ES-I3 (cell line): ENCODE results near the gene CDH22.

Experiments
- H3K36me3 ChIP-seq: 2 replicates; pipeline ENCODE4 v1.6.1; 2013; ENCODE audit warnings: mild to moderate bottlenecking, low read length, control low read depth, moderate library complexity; ENCODE audit not compliant: insufficient read depth
- H3K4me1 ChIP-seq: 2 replicates; pipeline ENCODE4 v1.6.1; 2013; ENCODE audit warnings: mild to moderate bottlenecking, control low read depth, low read length; ENCODE audit not compliant: insufficient read depth
- H3K9ac ChIP-seq: 2 replicates; pipeline ENCODE4 v1.6.1; 2013; ENCODE audit warnings: low read depth, mild to moderate bottlenecking, low read length, moderate library complexity
- H3K9me3 ChIP-seq: 2 replicates; pipeline ENCODE4 v1.6.1; 2013; ENCODE audit warnings: mild to moderate bottlenecking, low read length, moderate library complexity; ENCODE audit not compliant: control insufficient read depth, insufficient read depth

Gene CDH22

GRCh38 chr20:46151936-46152335 is 156.4 kb downstream of the CDH22 start:
- H3K36me3 ChIP-seq: no peaks in the 10 kb centered on the region
- no peaks in the 10 kb centered on the region for H3K4me1 ChIP-seq
- H3K9ac ChIP-seq: no peak overlapping the region
- no peaks in the 10 kb centered on the region for H3K9me3 ChIP-seq

GRCh38 chr20:46150943-46151342 is 157.4 kb downstream of the CDH22 start:
- H3K36me3 ChIP-seq: no peaks in the 10 kb centered on the region
- H3K4me1 ChIP-seq: no peaks in the 10 kb centered on the region
- no peaks in the 10 kb centered on the region for H3K9me3 ChIP-seq
- no peak overlapping the region for H3K9ac ChIP-seq

- H3K4me1 ChIP-seq: no peaks in the 10 kb centered on the region
- no peaks in the 10 kb centered on the region for H3K36me3 ChIP-seq
- H3K9ac ChIP-seq: no peak overlapping the region
- H3K9me3 ChIP-seq: no peaks in the 10 kb centered on the region
These were observed 159.7 kb downstream of the CDH22 start for GRCh38 chr20:46148313-46149208.

- H3K36me3 ChIP-seq: no peaks in the 10 kb centered on the region
- H3K4me1 ChIP-seq: no peaks in the 10 kb centered on the region; the same call in 1 of the 2 replicates
- no peak overlapping the region for H3K9ac ChIP-seq
- no peaks in the 10 kb centered on the region for H3K9me3 ChIP-seq
These were observed 162.6 kb downstream of the CDH22 start for GRCh38 chr20:46145713-46146112.

GRCh38 chr20:46144432-46145025 is 163.8 kb downstream of the CDH22 start:
- H3K4me1 ChIP-seq: no peaks in the 10 kb centered on the region; the same call in 1 of the 2 replicates
- no peaks in the 10 kb centered on the region for H3K36me3 ChIP-seq
- no peak overlapping the region for H3K9ac ChIP-seq
- H3K9me3 ChIP-seq: no peaks in the 10 kb centered on the region

GRCh38 chr20:46142124-46142523 is 166.2 kb downstream of the CDH22 start:
- Histone ChIP-seq H3K9ac (no peak overlapping the region), H3K9me3 (no peaks in the 10 kb centered on the region), H3K4me1 (no peaks in the 10 kb centered on the region; the same call in 1 of the 2 replicates), H3K36me3 (no peaks in the 10 kb centered on the region)

- H3K36me3 ChIP-seq: no peaks in the 10 kb centered on the region
- H3K9me3 ChIP-seq: no peaks in the 10 kb centered on the region
- H3K9ac ChIP-seq: no peak overlapping the region
- H3K4me1 ChIP-seq: peaks cover 9% of the 10 kb centered on the region
These were observed 168.3 kb downstream of the CDH22 start for GRCh38 chr20:46139908-46140482.

GRCh38 chr20:46139266-46139889 is 168.9 kb downstream of the CDH22 start:
- no peak overlapping the region for H3K9ac ChIP-seq
- peaks cover 9% of the 10 kb centered on the region for H3K4me1 ChIP-seq
- H3K9me3 ChIP-seq: no peaks in the 10 kb centered on the region
- no peaks in the 10 kb centered on the region for H3K36me3 ChIP-seq

- Histone ChIP-seq H3K9me3 (no peaks in the 10 kb centered on the region), H3K4me1 (peaks cover 11% of the 10 kb centered on the region), H3K36me3 (no peaks in the 10 kb centered on the region), H3K9ac (no peak overlapping the region)
These were observed 170.5 kb downstream of the CDH22 start for GRCh38 chr20:46137816-46138215.

- Histone ChIP-seq H3K9me3 (no peaks in the 10 kb centered on the region), H3K9ac (no peak overlapping the region), H3K4me1 (peaks cover 12% of the 10 kb centered on the region; the same call in 1 of the 2 replicates), H3K36me3 (no peaks in the 10 kb centered on the region)
These were observed 172.3 kb downstream of the CDH22 start for GRCh38 chr20:46135856-46136633.

GRCh38 chr20:46134716-46135115 is 173.6 kb downstream of the CDH22 start:
- no peak overlapping the region for H3K9ac ChIP-seq
- no peaks in the 10 kb centered on the region for H3K9me3 ChIP-seq
- H3K36me3 ChIP-seq: no peaks in the 10 kb centered on the region
- peaks cover 12% of the 10 kb centered on the region; the same call in 1 of the 2 replicates for H3K4me1 ChIP-seq

GRCh38 chr20:46133886-46134654 is 174.2 kb downstream of the CDH22 start:
- H3K9ac ChIP-seq: no peak overlapping the region
- peaks cover 12% of the 10 kb centered on the region; the same call in 1 of the 2 replicates for H3K4me1 ChIP-seq
- no peaks in the 10 kb centered on the region for H3K9me3 ChIP-seq
- no peaks in the 10 kb centered on the region for H3K36me3 ChIP-seq

GRCh38 chr20:46132705-46133120 is 175.6 kb downstream of the CDH22 start:
- H3K9me3 ChIP-seq: no peaks in the 10 kb centered on the region
- no peak overlapping the region for H3K9ac ChIP-seq
- H3K36me3 ChIP-seq: no peaks in the 10 kb centered on the region
- peaks cover 12% of the 10 kb centered on the region; the same call in 1 of the 2 replicates for H3K4me1 ChIP-seq
